KMS-11 (cell line): ENCODE measurements around the gene TMEM272.
A peak's percentile ranks its signal among the peaks of the same experiment; 100 is the strongest.

ENCODE experiments used
- H2AFZ ChIP-seq: fragments of 200-600 bp; sonication (generic); 2 replicates; pipeline ENCODE4 v1.6.1; 2016; ENCODE audit warnings: antibody characterized with exemption, mixed run types, low read depth
- H3K27ac ChIP-seq: fragments of 200-600 bp; sonication (generic); 2 replicates; pipeline ENCODE4 v1.6.1; 2016; ENCODE audit warnings: mild to moderate bottlenecking, mixed run types
- H3K27me3 ChIP-seq: fragments of 200-600 bp; sonication (generic); 2 replicates; pipeline ENCODE4 v1.6.1; 2017; ENCODE audit warnings: mild to moderate bottlenecking, low read depth, mixed run types, moderate library complexity; ENCODE audit not compliant: insufficient read depth
- H3K36me3 ChIP-seq: fragments of 200-600 bp; sonication (generic); 2 replicates; pipeline ENCODE4 v1.6.1; 2017; ENCODE audit warnings: mild to moderate bottlenecking, mixed run types; ENCODE audit not compliant: insufficient read depth
- H3K4me1 ChIP-seq: fragments of 200-600 bp; sonication (generic); 2 replicates; pipeline ENCODE4 v1.6.1; 2016; ENCODE audit warnings: mild to moderate bottlenecking, low read depth, mixed run types; ENCODE audit not compliant: poor library complexity, severe bottlenecking
- H3K4me2 ChIP-seq: fragments of 200-600 bp; sonication (generic); 2 replicates; pipeline ENCODE4 v1.7.0; 2016; ENCODE audit warnings: mild to moderate bottlenecking, mixed run types
- H3K4me3 ChIP-seq: fragments of 200-600 bp; sonication (generic); IDR thresholded peaks from 2 replicates; pipeline ENCODE4 v1.6.1; 2017; ENCODE audit warnings: low read depth, low read length, mixed read lengths; ENCODE audit not compliant: insufficient read depth
- H3K79me2 ChIP-seq: fragments of 200-600 bp; sonication (generic); 2 replicates; pipeline ENCODE4 v1.6.1; 2016; ENCODE audit warnings: low read depth, mixed run types; ENCODE audit not compliant: insufficient read depth
- H3K9ac ChIP-seq: fragments of 200-600 bp; sonication (generic); 2 replicates; pipeline ENCODE4 v1.6.1; 2016; ENCODE audit warnings: mild to moderate bottlenecking, mixed run types
- H4K20me1 ChIP-seq: fragments of 200-600 bp; sonication (generic); 2 replicates; pipeline ENCODE4 v1.6.1; 2016; ENCODE audit warnings: mild to moderate bottlenecking, mixed run types; ENCODE audit not compliant: insufficient read depth
- TF ChIP-seq, protein P1 (sequence below): fragments of 200-600 bp; sonication (generic); conservative IDR thresholded peaks from 2 replicates; pipeline ENCODE4 v1.6.1; 2017; ENCODE audit warnings: low read depth, mild to moderate bottlenecking, antibody characterized with exemption, low read length, moderate library complexity, mixed read lengths

Gene TMEM272

DNA sequence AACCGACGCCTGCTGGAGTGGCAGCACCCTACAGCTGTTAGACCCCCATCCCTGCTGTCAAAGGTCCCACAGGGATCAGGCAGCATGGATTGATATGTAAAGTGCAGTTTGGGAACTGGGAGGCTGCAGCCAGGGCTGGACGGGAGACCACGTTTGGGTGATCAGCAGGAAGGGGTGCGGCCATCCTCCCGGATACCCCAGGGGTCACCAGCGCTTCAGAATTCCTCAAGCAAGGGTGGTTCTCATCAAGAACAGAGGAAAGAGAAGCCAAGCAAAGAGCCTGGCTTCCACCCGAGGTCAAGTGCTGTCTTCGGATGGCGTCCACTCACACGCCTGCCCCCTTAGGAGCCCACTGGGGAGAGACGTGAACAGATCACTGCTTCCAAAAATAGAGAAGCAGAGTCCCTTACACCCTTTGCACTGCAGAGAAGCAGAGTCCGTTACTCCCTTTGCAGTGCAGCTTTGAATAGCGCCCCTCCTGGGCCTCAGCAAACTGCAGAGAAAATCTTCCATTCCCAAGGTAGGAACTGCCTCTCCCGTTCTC is 76.5 kb downstream of the TMEM272 start:
- Histone ChIP-seq H4K20me1 (no peaks in the 10 kb centered on the region), H3K27ac (no peak overlapping the region), H3K27me3 (no peaks in the 10 kb centered on the region), H3K4me3 (no peak overlapping the region), H2AFZ (no peak overlapping the region), H3K9ac (no peak overlapping the region), H3K79me2 (no peaks in the 10 kb centered on the region), H3K36me3 (no peaks in the 10 kb centered on the region), H3K4me2 (no peak overlapping the region), H3K4me1 (peaks cover 19% of the 10 kb centered on the region)
- TF ChIP-seq, protein P1, sequence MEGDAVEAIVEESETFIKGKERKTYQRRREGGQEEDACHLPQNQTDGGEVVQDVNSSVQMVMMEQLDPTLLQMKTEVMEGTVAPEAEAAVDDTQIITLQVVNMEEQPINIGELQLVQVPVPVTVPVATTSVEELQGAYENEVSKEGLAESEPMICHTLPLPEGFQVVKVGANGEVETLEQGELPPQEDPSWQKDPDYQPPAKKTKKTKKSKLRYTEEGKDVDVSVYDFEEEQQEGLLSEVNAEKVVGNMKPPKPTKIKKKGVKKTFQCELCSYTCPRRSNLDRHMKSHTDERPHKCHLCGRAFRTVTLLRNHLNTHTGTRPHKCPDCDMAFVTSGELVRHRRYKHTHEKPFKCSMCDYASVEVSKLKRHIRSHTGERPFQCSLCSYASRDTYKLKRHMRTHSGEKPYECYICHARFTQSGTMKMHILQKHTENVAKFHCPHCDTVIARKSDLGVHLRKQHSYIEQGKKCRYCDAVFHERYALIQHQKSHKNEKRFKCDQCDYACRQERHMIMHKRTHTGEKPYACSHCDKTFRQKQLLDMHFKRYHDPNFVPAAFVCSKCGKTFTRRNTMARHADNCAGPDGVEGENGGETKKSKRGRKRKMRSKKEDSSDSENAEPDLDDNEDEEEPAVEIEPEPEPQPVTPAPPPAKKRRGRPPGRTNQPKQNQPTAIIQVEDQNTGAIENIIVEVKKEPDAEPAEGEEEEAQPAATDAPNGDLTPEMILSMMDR: no peak

DNA sequence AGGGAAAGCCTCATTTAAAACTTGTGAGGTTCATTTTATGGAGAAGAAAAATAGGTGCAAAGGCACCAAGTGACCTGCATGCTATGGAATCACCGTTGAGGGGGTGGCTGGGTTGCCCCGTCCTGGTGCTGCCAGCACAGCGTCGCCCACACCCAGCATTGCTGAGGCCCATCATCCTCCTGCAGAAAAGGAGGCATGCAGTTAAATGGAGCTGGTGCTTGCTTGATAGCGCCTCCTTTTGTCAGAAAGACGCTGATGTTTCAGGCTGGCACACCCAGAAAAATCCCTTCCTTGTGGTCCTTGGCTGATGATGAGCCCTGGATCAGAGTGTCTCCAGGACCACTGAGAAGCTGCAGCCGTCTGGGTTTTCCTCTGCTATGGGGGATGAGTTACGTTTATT is 77.9 kb downstream of the TMEM272 start:
- no peaks in the 10 kb centered on the region for H3K27me3 ChIP-seq

DNA sequence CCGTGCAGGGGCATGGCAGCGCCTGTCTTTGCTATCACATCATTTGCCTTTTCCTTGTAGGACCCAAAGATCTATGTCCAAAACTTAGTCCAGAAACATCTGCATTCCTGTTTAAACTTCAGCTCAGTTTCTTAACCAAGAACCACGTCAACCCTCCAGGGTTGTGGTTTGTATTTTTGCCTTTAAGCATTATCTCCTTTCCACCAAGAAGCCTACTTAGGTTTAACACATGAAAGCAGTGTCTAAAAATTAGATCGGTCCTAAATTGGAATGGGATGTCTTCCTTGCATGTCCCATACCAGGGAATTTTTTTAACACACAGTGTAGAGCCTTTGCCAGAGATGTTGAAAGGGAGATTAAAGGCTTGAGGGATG is 79.8 kb downstream of the TMEM272 start:
- Histone ChIP-seq H3K27ac (peak overlapping the region; percentile 86), H3K4me3 (no peak overlapping the region), H3K36me3 (no peaks in the 10 kb centered on the region), H3K27me3 (no peaks in the 10 kb centered on the region), H3K79me2 (no peaks in the 10 kb centered on the region), H3K9ac (peak overlapping the region; percentile 65; the same call in 1 of the 2 replicates), H3K4me2 (peak overlapping the region; percentile 67), H2AFZ (peak overlapping the region; percentile 68), H4K20me1 (no peaks in the 10 kb centered on the region), H3K4me1 (peaks cover 21% of the 10 kb centered on the region)
- TF ChIP-seq, protein P1: no peak

More for the DNA sequence above, 77.9 kb downstream of the TMEM272 start:
- H3K79me2 ChIP-seq: no peaks in the 10 kb centered on the region
- no peak overlapping the region for H3K27ac ChIP-seq
- no peak overlapping the region for H3K4me3 ChIP-seq
- TF ChIP-seq, protein P1: no peak
- no peak overlapping the region for H3K9ac ChIP-seq
- no peaks in the 10 kb centered on the region for H4K20me1 ChIP-seq
- H2AFZ ChIP-seq: no peak overlapping the region
- peaks cover 21% of the 10 kb centered on the region for H3K4me1 ChIP-seq
- no peak overlapping the region for H3K4me2 ChIP-seq
- no peaks in the 10 kb centered on the region for H3K36me3 ChIP-seq

DNA sequence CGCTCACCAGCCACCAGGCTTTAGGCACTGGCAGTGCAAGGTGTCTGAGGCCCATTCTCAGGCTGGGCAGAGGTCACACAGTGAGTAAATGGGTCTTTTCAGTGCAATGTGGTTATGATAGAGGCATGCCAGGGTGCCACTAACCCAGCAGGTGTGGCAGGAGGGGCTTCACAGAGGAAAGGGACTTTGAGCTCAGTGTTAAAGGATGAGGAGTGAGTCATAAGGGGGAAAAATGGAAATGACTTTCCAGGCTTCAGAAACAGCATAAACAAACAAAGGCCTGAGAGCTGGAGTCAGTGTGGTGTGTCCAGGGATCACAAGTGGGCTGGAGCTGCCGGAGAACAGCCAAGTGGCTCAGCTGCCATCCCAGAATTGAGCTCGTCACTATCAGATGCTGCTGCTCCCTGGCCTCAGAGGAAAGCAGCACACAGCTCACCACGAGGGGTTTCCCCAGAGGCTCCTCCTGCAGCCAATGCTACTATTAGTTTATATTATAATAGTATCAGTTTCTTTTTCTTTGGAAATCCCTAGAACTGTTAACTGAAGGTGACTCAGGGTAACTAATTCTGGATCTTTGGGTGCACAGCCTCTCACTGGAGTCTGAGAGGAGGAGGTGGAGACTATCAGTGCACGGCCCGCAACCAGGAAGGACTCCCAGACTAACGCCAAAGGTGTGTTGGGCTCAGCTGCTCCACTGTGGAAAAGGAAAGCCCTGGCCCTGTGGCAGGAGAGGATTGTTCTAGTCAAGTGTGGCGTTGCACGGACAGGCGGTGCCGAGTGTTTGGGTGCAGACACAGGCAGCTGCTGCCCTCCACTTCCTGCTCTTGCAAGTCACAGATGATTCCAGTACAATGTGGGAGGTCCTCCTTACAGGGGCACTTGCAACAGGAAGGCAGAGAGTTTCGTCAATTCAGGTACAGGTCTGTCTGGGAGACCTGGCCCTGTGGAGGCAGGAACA is 80.5 kb downstream of the TMEM272 start:
- peak overlapping the region; percentile 86 for H3K27ac ChIP-seq
- no peak overlapping the region for H3K4me3 ChIP-seq
- H3K9ac ChIP-seq: peak overlapping the region; percentile 65
- peak overlapping the region; percentile 67 for H3K4me2 ChIP-seq
- H3K27me3 ChIP-seq: no peaks in the 10 kb centered on the region
- H3K79me2 ChIP-seq: no peaks in the 10 kb centered on the region
- H3K4me1 ChIP-seq: peaks cover 21% of the 10 kb centered on the region
- H2AFZ ChIP-seq: peak overlapping the region; percentile 68
- no peaks in the 10 kb centered on the region for H3K36me3 ChIP-seq
- no peaks in the 10 kb centered on the region for H4K20me1 ChIP-seq
- TF ChIP-seq, protein P1: no peak
